Activated T-helper 1 cell treated with Interleukin-2 at 50 U/mL for 16 hours (primary cell): ENCODE measurements around the gene TMEM89.
A peak's percentile ranks its signal among the peaks of the same experiment; 100 is the strongest.

Experiments
- DNase-seq: peaks from one replicate; pipeline ENCODE4 v3.0.0-alpha.2; 2020; ENCODE audit warnings: low read depth

The TMEM89 gene

GRCh38 chr3:48641396-48641795, 19.8 kb upstream of the TMEM89 start:
- no peak for DNase-seq

GRCh38 chr3:48639944-48640606, 18.5 kb upstream of the TMEM89 start:
- DNase-seq: no peak

- no peak for DNase-seq
Measured at GRCh38 chr3:48637305-48637704, 15.7 kb upstream of the TMEM89 start.

- DNase-seq: no peak
Measured at GRCh38 chr3:48636149-48636655, 14.6 kb upstream of the TMEM89 start.

- DNase-seq: peak; percentile 90
Measured at GRCh38 chr3:48635222-48636021, 13.9 kb upstream of the TMEM89 start, which contains the start of gene SLC26A6. SLC26A6 (minus strand) TSS chr3:48635461; CDS start chr3:48635393, 68 bp downstream.

- peak; percentile 10 for DNase-seq
Measured at GRCh38 chr3:48634661-48635221, 13.2 kb upstream of the TMEM89 start.

GRCh38 chr3:48633743-48634142, 12.2 kb upstream of the TMEM89 start:
- no peak for DNase-seq

GRCh38 chr3:48633256-48633655, 11.7 kb upstream of the TMEM89 start:
- no peak for DNase-seq

GRCh38 chr3:48631516-48632448, 10.2 kb upstream of the TMEM89 start:
- no peak for DNase-seq

GRCh38 chr3:48630833-48631232, 9.3 kb upstream of the TMEM89 start:
- DNase-seq: no peak

- no peak for DNase-seq
Measured at GRCh38 chr3:48630407-48630806, 8.8 kb upstream of the TMEM89 start.

GRCh38 chr3:48629894-48630293, 8.3 kb upstream of the TMEM89 start:
- no peak for DNase-seq

- no peak for DNase-seq
Measured at GRCh38 chr3:48628277-48629017, 6.9 kb upstream of the TMEM89 start.

- DNase-seq: no peak
Measured at GRCh38 chr3:48625600-48625999, 4.0 kb upstream of the TMEM89 start.

- no peak for DNase-seq
Measured at GRCh38 chr3:48624767-48625166, 3.2 kb upstream of the TMEM89 start.

GRCh38 chr3:48623851-48624547, 2.4 kb upstream of the TMEM89 start:
- DNase-seq: no peak

- DNase-seq: no peak
Measured at GRCh38 chr3:48619541-48620524, 1.7 kb downstream of the TMEM89 start.

- DNase-seq: no peak
Measured at GRCh38 chr3:48617559-48617958, 4.0 kb downstream of the TMEM89 start.

GRCh38 chr3:48614044-48614443, 7.5 kb downstream of the TMEM89 start:
- DNase-seq: no peak
